Hematopoietic multipotent progenitor cell (in vitro differentiated cells): ENCODE data around the gene CSAG1. TPM values are rescaled to one million over a fixed set of nuclear protein-coding genes. Genes with fewer than 3 reads are reported as not detected.
"Not testable (repeated sequence)": the region's sequence is repeated elsewhere in the genome, so short reads cannot be mapped to it uniquely, and the experiment has no call there.

ENCODE experiments used
- DNase-seq, 3 donors: peaks; one replicate each; pipeline ENCODE4 v3.0.0-alpha.2; 2011 to 2015; ENCODE audit warnings: low read depth in 2 of 3, low spot score in 2 of 3
- total RNA-seq: library from RNA; depleted of rRNA; stranded (reverse); fragments of >200 nt; gene quantifications from one replicate; pipeline ENCODE4 v1.2.3, GENCODE V29; 2012

The CSAG1 gene
- total RNA-seq, 1 donor: not detected

GRCh38 chrX:152700390-152700789 is 33.1 kb downstream of the CSAG1 start:
- DNase-seq: not testable (repeated sequence)

DNA sequence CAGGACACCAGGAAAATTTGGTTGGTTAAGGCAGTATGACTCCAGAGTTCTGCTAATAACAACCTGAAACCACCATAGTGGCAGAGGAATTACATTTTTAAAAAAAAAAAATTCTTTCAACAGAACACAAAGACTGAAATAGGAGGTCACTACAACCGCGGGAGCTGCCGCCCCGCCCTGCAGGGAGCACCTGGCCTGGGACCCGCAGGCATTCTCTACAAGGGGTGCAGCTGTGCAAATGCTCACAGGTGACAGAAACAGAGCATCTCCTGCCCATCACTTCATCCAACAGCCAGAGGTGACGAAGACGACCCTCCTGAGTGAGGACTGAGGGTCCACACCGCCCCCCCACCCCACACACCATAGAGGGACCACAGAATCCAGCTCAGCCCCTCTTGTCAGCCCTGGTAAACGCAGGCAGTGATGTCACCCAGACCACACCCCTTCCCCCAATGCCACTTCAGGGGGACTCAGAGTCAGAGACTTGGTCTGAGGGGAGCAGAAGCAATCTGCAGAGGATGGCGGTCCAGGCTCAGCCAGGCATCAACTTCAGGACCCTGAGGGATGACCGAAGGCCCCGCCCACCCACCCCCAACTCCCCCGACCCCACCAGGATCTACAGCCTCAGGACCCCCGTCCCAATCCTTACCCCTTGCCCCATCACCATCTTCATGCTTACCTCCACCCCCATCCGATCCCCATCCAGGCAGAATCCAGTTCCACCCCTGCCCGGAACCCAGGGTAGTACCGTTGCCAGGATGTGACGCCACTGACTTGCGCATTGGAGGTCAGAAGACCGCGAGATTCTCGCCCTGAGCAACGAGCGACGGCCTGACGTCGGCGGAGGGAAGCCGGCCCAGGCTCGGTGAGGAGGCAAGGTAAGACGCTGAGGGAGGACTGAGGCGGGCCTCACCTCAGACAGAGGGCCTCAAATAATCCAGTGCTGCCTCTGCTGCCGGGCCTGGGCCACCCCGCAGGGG is 35.3 kb downstream of the CSAG1 start, which contains the start of gene MAGEA3:
MAGEA3 (plus strand) TSS at position 843 of the 980 bp plus-strand sequence. CDS start 2,039 bp downstream, outside the sequence.
- not testable (repeated sequence) for DNase-seq

- not testable (repeated sequence) for DNase-seq
Observed at GRCh38 chrX:152681012-152681411, 52.5 kb downstream of the CSAG1 start.

Other genes starting within 250 kb of the CSAG1 start
- gene GABRQ, start 95.8 kb downstream of the CSAG1 start, total RNA-seq: under 0.01 TPM
- gene MAGEA3, start 34.9 kb downstream of the CSAG1 start, total RNA-seq: not detected
- gene CSAG2, start 24.4 kb downstream of the CSAG1 start, total RNA-seq: not detected
- not detected for gene MAGEA2B, start 19.1 kb downstream of the CSAG1 start, total RNA-seq
- not detected for gene MAGEA12, start within 50 bp of the CSAG1 start, total RNA-seq
- gene MAGEA2, start 20.1 kb upstream of the CSAG1 start, total RNA-seq: not detected
- not detected for gene CSAG3, start 25.5 kb upstream of the CSAG1 start, total RNA-seq
- not detected for gene MAGEA6, start 36.0 kb upstream of the CSAG1 start, total RNA-seq
- gene CETN2, start 97.0 kb upstream of the CSAG1 start, total RNA-seq: 5.4 TPM
- 11.6 TPM for gene NSDHL, start 97.3 kb upstream of the CSAG1 start, total RNA-seq
- 20.5 TPM for gene ZNF185, start 164.3 kb upstream of the CSAG1 start, total RNA-seq